ENCODE measurements around the gene ATP6V0D1.

GRCh38 chr16:67464565-67464964 is 16.4 kb downstream of the ATP6V0D1 start:
- no peak for TF ChIP-seq CTCF (IDR thresholded peaks at IDR 0.05)
- TF ChIP-seq POLR2A (IDR thresholded peaks at IDR 0.05), result no peak
- TF ChIP-seq EP300 (IDR thresholded peaks at IDR 0.05), result no peak
